VCaP (cell line): ENCODE results near the gene BRI3.

Experiments used
- H3K27ac ChIP-seq: fragments of 450-650 bp; 2 replicates; pipeline ENCODE4 v1.5.1; 2017
- CTCF ChIP-seq: fragments of 450-650 bp; conservative IDR thresholded peaks from 2 replicates; pipeline ENCODE4 v1.5.1; 2017; ENCODE audit warnings: mild to moderate bottlenecking, moderate library complexity

Gene BRI3

GRCh38 chr7:98329100-98329790 lies 47.8 kb downstream of the BRI3 start:
- H3K27ac ChIP-seq, result no peak overlapping the region
- TF ChIP-seq CTCF, result no peak

- no peak overlapping the region for H3K27ac ChIP-seq
- TF ChIP-seq CTCF, result no peak
Observed at GRCh38 chr7:98329791-98330373, 48.4 kb downstream of the BRI3 start.

- H3K27ac ChIP-seq, result no peak overlapping the region
- no peak for TF ChIP-seq CTCF
Observed at GRCh38 chr7:98330926-98331529, 49.5 kb downstream of the BRI3 start.

GRCh38 chr7:98334081-98334480 lies 52.6 kb downstream of the BRI3 start:
- no peak overlapping the region for H3K27ac ChIP-seq
- no peak for TF ChIP-seq CTCF

- no peak for TF ChIP-seq CTCF
- no peak overlapping the region for H3K27ac ChIP-seq
Observed at GRCh38 chr7:98335411-98335977, 54.0 kb downstream of the BRI3 start.

- no peak for TF ChIP-seq CTCF
- no peak overlapping the region for H3K27ac ChIP-seq
Observed at GRCh38 chr7:98338441-98338840, 57.0 kb downstream of the BRI3 start.

- H3K27ac ChIP-seq, result no peak overlapping the region
- TF ChIP-seq CTCF, result no peak
Observed at GRCh38 chr7:98339043-98339442, 57.6 kb downstream of the BRI3 start.
